K562 treated with DMSO at 1 percent for 48 hours (cell line): ENCODE data around the gene PNPT1. TPM values are rescaled to one million over a fixed set of nuclear protein-coding genes. Genes with fewer than 3 reads are reported as not detected.

Experiments
- total RNA-seq: library from RNA; unstranded; fragments of 300-600 nt; gene quantifications from 2 replicates; pipeline ENCODE4 v1.2.3, GENCODE V29; 2022; ENCODE audit warnings: low replicate concordance; ENCODE audit errors: extremely low read depth

The PNPT1 gene
- not detected in 2 replicates for total RNA-seq

GRCh38 chr2:55693181-55694125, at the start of gene PNPT1:
TSS of gene PNPT1 (minus strand) at chr2:55693844. CDS start at chr2:55693823, 21 bp downstream.

GRCh38 chr2:55617175-55618024, 76.2 kb downstream of the PNPT1 start, which contains the start of gene PPP4R3B:
TSS of gene PPP4R3B (minus strand) at chr2:55617622. CDS start at chr2:55617285, 337 bp downstream.

Other genes with a start within 250 kb of the PNPT1 start
- not detected in 2 replicates for gene CFAP36, start 174.1 kb downstream of the PNPT1 start, total RNA-seq
- not detected in 2 replicates for gene PPP4R3B, start 76.2 kb downstream of the PNPT1 start, total RNA-seq
- not detected in 2 replicates for gene EFEMP1, start 229.9 kb upstream of the PNPT1 start, total RNA-seq